SW 1271 (cell line): ENCODE measurements around the gene STK24.

Source experiments
- DNase-seq, 2 experiments: peaks; one replicate each; lab custom pipeline; 2025; lab: John Stamatoyannopoulos, UW

The STK24 gene

DNA sequence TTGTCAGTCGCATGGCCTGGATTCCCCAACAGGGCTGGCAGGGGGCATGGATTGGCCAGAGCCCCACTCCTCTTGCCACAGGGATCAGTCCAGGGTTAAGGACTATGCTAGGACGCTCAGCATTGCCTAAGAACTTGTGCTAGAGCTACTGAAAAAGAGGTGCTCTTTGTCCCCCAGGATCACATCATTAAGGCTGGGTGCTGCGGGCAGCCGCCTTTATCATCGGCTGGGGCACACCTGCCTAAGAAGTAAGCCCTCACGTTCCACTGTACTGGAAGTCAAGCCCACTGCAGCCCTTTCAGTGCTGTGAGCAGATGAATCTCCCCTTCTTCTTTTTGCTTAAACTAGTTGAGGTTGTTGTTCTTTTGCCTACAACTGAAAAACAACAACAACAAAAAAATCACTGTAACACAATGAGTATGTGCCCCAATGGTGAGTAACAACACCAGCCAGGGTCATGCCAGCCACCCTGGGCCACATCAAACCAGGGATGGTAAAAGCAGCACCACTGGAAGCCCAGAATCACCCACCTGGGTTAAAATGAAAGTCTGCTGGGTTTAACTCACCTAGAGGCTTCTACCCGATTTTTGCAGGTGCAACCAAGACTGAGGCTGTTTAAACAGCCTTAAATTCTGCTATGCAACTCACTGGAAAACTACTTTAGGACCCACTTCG, 20.6 kb downstream of the STK24 start:
- no peak for DNase-seq

DNA sequence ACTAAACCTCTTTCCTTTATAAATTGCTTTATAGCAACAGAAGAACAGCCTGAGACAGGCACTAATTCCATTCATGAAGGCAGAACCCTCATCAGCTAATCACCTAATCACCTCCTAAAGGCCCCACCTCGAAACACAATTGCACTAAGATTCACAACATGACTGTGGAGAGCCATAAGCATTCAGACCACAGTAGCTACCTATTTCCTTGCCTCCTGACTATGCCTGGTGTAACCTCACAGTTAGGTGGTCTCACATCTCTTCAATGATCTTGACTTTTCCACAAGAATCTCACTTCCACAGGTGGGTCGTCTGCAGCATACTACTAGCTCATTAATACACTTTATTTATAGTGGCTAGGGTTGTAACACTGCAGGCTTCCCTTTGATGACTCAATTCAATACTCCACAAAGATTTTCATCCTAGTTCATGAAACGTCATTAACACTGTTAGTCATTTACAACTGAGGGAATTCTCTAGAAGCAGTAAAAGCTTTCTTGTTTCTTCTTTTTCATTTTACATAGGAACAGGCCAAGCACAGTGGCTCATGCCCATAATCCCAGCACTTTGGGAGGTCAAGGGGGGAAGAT, 27.1 kb downstream of the STK24 start:
- no peak for DNase-seq

DNA sequence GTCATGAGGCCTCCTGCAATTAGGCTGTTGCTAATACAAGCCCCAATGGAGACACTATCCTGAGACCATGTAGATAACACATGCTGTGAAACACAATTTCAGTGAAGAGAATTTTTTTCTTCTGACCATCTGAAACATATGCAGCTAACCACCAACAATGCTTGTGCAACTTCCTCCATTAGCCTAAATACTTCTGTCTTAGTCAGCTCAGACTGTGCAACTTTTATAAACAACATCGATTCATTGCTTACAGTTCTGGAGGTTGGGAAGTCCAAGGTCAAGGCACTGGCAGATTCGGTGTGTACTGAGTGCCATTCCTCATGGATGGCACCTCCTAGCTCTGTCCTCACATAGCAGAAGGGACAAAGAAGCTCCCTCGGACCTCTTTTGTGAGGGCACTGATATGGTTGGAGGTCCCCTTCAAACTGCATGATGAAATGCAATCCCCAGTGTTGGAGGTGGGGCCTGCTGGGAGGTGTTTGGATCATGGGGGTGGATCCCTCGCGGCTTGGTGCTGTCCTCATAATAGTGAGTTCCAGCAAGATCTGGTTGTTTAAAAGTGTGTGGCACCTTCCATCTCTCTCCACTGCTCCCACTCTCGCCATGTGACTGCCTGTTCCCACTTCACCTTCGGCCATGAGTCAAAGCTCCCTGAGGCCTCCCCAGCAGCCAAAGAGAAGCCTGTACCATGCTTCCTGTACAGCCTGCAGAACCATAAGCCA, 27.7 kb downstream of the STK24 start:
- peak; percentile 43 to 79 for DNase-seq

DNA sequence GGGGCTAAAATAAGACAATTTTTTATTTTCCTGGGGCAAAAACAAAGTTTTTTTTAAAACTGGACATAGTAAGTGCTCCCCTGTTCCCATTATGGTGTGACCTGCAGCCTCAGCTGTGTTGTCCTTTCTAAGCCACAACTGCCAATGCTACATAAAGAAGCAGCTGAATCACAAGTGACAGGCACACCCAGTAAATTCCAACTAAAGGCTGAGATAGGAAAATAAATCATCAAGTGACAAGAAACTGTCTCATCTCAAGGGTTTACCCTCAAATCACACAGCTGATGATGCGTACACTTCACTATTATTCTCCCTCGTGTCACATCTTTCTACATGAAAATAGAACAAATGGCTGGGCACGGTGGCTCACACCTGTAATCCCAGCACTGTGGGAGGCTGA, 28.7 kb downstream of the STK24 start:
- no peak for DNase-seq

DNA sequence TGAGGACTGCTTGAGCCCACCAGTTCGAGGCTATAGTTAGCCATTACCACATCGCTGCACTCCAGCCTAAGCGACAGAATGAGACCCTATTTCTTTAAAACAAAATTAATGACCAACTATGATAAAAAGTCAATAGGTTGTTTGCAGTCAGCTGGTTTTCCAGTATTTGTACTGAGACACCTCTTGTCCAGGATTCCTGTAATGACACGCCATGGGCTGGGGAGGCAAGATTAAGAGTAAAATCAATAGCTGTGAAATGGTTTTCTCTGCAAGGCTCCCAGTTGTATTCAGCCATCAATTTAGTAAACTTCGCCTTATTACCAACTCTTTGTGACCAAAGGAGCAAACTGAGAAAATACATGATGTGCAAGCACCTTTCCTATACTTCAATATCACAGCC, 29.5 kb downstream of the STK24 start:
- no peak for DNase-seq

GRCh38 chr13:98546402-98546801, 30.5 kb downstream of the STK24 start:
- no peak for DNase-seq

DNA sequence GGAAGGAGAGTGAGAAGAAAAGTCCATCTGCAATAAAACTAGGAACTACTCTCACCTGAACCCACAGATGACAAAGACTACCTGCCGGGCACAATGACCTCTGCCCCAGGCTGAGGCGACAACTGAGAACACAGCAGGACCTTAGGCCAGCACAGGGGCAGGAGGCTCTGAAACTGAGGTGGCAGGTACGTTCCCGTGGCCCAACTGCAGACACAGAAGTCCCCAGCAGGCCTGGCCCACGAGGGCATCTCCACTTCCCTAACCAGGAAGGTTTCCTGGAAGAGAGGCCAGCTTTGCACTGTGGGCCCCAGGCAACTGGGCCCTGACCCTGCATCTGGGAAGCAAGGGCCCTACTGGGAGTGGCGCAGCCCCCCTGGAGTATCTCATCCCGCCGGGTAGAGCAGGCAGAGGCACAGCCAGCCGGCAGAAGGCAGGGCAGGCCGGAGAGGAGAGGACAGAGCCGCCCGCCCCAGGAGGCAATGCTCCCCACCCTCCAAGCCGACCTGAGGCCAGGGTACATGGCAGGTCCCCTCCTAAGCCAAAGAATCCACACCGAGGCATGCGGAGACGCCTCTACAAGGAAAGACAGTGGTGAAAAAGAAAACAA, 32.7 kb downstream of the STK24 start:
- DNase-seq, result no peak

- DNase-seq, result no peak
These were observed 33.4 kb downstream of the STK24 start for GRCh38 chr13:98543378-98544103.

GRCh38 chr13:98542568-98543377, 34.1 kb downstream of the STK24 start:
- DNase-seq, result no peak

DNA sequence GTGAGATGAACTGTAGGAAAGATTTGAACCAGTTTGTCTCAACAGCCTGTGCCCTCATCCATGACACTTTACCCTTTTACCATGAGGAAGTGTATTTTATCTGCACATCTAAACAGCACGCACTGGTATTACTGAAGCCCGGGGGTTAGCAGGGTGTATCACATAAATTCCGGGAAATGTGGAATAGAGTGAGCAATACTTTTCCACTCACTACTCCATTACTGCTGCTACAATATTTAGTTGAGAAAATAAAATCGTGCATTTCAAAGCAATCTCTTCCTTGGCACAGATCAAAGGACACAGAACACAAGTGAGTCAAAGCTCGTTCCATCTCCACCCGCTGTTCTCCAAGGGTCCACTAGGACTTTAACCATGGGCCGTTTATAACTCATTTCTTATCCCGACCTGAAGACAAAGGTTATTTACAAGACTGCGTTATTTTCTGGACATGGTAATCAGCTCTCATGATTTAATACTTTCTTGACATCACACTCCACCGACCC, 35.2 kb downstream of the STK24 start:
- DNase-seq, result no peak

DNA sequence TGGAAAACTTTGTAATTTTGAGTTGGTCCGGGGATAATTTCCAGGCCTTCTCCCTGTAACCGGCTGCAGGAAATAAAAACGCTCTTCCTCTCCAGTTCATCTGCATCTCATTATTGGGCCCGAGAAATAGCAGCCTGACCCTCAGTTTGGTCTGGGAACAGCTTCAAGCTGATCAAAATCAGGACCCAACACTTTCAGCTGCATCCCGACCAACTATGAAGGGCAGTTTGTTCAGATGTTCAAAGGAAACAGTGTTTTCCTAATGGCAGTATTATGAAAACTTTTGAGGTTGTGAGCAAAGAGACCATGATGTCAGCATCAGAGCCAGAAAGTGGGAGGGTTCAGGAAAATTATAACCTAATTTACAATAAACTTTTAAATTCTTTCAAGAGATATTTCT, 35.7 kb downstream of the STK24 start:
- DNase-seq, result no peak

DNA sequence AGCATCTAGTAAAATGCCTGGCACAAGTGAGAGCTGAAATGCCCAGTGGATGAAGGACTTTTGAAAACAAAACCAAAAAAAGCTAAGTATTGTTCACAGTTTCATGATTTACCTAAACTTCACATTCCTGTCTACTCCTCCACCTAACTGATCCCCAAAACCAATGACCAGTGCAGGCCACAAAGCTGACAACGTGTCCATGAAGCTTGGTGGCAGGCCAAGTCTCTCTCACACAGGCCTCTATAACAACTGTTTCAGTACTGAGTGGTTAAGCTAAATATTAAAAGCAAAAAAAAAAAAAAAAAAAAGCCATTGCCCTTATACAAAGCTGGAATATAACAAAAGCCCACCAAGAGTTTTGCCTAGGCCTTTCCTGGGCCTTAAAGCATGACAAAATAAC, 36.4 kb downstream of the STK24 start:
- no peak for DNase-seq

DNA sequence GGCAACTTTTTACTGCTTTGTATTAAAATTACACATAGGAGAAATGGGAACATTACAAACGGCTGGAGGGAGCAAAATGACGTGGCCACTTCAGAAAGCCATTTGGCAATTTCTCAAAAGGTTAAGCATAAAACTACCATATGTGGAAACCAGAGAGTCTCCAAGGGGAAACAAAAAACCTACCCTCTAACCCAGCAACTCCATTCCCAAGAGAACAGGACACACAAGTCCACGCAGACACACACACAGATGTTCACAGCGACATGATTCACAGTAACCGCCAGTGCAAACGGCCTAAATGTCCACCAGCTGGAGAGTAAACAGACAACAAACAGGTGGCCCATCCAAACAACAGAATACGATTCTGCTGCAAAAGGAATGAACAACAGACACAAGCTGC, 37.2 kb downstream of the STK24 start:
- DNase-seq, result no peak

DNA sequence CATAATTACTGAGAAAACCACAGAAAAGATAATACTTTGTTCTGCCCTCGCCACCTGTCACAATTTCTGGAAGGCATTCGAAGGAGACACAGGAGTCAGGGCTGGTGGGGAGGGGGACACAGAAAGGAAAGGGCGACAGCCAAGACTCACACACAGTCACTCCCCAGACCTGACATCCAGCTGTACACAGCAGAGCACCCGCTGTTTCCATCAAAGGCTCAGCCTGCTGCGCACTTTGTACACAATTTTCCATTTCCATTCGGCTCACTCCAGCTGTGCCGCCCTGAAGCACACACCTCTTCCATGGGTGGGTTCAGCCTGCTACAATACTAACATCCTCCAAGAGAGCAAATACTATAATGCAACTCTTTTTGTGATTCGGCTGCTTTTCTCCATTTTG, 38.0 kb downstream of the STK24 start:
- DNase-seq, result no peak

GRCh38 chr13:98537740-98538139, 39.2 kb downstream of the STK24 start:
- DNase-seq, result no peak

DNA sequence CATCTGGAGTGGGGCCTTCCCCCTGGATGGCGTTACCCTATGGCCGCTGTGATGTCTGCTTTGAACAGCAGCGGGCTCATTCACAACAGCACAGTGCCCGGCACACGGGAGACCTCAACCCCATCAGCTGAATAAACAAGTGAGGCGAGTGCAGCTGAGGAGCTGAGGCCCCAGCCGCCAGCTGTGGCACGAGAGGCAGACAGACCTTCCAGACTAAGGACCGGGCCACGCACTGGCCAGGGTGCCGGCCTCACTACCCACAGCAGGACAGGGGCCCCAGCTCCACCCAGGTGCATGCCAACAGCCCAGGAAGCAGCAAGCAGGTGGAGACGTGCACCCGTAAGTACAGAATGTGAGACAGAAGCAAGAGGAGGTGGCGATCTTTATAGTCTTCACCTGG, 39.6 kb downstream of the STK24 start:
- DNase-seq, result no peak

DNA sequence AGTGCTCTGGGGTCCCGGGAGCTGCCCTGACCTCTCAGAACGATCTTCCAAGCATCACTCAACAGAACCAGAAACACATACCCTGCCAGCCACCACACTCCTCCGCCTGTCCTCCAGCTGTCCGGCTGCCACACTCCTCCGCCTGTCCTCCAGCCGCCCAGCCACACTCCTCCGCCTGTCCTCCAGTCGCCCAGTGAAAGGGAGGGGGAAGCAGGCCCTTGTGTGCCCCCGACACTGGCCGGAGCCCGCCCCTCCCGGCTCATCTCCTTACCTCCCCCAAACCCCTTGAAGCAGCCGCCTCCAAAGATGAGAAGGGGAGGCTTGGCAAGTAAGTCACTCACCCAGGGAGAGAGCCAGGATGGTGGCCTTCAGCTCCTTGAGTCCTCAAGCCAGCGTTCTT, 40.2 kb downstream of the STK24 start:
- no peak for DNase-seq

- no peak for DNase-seq
These were observed 41.2 kb downstream of the STK24 start for GRCh38 chr13:98535501-98536354.

DNA sequence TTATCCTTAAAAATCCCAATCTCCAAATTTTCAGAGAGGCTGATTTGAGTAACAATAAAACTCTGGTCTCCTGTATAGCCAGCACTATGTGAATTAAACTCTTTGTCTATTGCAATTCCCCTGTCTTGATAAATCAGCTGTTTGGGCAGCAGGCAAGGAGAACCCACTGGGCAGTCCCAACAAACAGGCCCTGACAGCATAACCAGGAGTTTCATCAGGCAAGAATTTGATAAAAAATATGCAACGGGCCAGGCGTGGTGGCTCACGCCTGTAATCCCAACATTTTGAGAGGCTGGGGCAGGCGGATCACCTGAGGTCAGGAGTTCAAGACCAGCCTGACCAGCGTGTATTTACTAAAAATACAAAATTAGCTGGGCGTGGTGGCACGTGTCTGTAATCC, 42.1 kb downstream of the STK24 start:
- no peak for DNase-seq

GRCh38 chr13:98533912-98534311, 43.0 kb downstream of the STK24 start:
- DNase-seq, result no peak
